Measurements from ENCODE around the gene PRPSAP2.

The PRPSAP2 gene

GRCh38 chr17:18961634-18962493, 103.9 kb downstream of the PRPSAP2 start:
- Mint-ChIP-seq H3K27ac (peak overlapping the region in 1 of 2 donors; percentile 2), H3K9me3 (no peaks in the 10 kb centered on the region), H3K4me1 (peaks cover 36% of the 10 kb centered on the region), H3K4me3 (no peak overlapping the region), H3K27me3 (no peaks in the 10 kb centered on the region)
- peak; percentile 43 for ATAC-seq
- no peak for DNase-seq

- Mint-ChIP-seq H3K27me3 (no peaks in the 10 kb centered on the region), H3K27ac (no peak overlapping the region), H3K4me3 (no peak overlapping the region), H3K4me1 (peaks cover 36% of the 10 kb centered on the region), H3K9me3 (no peaks in the 10 kb centered on the region)
- no peak for ATAC-seq
- DNase-seq = no peak
Measured at GRCh38 chr17:18962494-18962815, 104.5 kb downstream of the PRPSAP2 start.

- no peak overlapping the region for H3K27ac Mint-ChIP-seq
- H3K9me3 Mint-ChIP-seq = no peaks in the 10 kb centered on the region
- peaks cover 36% of the 10 kb centered on the region for H3K4me1 Mint-ChIP-seq
- ATAC-seq = no peak
- H3K4me3 Mint-ChIP-seq = no peak overlapping the region
- no peaks in the 10 kb centered on the region for H3K27me3 Mint-ChIP-seq
- DNase-seq = no peak
Measured at GRCh38 chr17:18963126-18964017, 105.4 kb downstream of the PRPSAP2 start.

GRCh38 chr17:18964018-18964351, 106.1 kb downstream of the PRPSAP2 start:
- DNase-seq = no peak
- Mint-ChIP-seq H3K4me3 (no peak overlapping the region), H3K27ac (no peak overlapping the region), H3K27me3 (no peaks in the 10 kb centered on the region), H3K9me3 (no peaks in the 10 kb centered on the region), H3K4me1 (peaks cover 30% of the 10 kb centered on the region)
- ATAC-seq = no peak

GRCh38 chr17:18964550-18964949, 106.6 kb downstream of the PRPSAP2 start:
- DNase-seq (no peak), ATAC-seq (no peak)
- Mint-ChIP-seq H3K4me1 (peaks cover 33% of the 10 kb centered on the region), H3K27ac (peak overlapping the region in 1 of 2 donors; percentile 34), H3K9me3 (no peaks in the 10 kb centered on the region), H3K4me3 (no peak overlapping the region), H3K27me3 (no peaks in the 10 kb centered on the region)

- H3K4me3 Mint-ChIP-seq = no peak overlapping the region
- H3K27me3 Mint-ChIP-seq = no peaks in the 10 kb centered on the region
- ATAC-seq = no peak
- no peaks in the 10 kb centered on the region for H3K9me3 Mint-ChIP-seq
- H3K4me1 Mint-ChIP-seq = peaks cover 39% of the 10 kb centered on the region
- DNase-seq = no peak
- no peak overlapping the region for H3K27ac Mint-ChIP-seq
Measured at GRCh38 chr17:18965530-18966236, 107.8 kb downstream of the PRPSAP2 start.

GRCh38 chr17:18966831-18967624, 109.1 kb downstream of the PRPSAP2 start:
- no peaks in the 10 kb centered on the region for H3K27me3 Mint-ChIP-seq
- no peaks in the 10 kb centered on the region for H3K9me3 Mint-ChIP-seq
- no peak overlapping the region for H3K4me3 Mint-ChIP-seq
- H3K4me1 Mint-ChIP-seq = peaks cover 25% of the 10 kb centered on the region
- ATAC-seq (no peak), DNase-seq (no peak)
- no peak overlapping the region for H3K27ac Mint-ChIP-seq

- no peaks in the 10 kb centered on the region for H3K27me3 Mint-ChIP-seq
- H3K9me3 Mint-ChIP-seq = no peaks in the 10 kb centered on the region
- no peak overlapping the region for H3K4me3 Mint-ChIP-seq
- peaks cover 18% of the 10 kb centered on the region for H3K4me1 Mint-ChIP-seq
- DNase-seq (no peak), ATAC-seq (no peak)
- H3K27ac Mint-ChIP-seq = peak overlapping the region in 1 of 2 donors; percentile 6
Measured at GRCh38 chr17:18967916-18968315, 110.0 kb downstream of the PRPSAP2 start.

GRCh38 chr17:18968345-18968744, 110.4 kb downstream of the PRPSAP2 start:
- Mint-ChIP-seq H3K27ac (no peak overlapping the region), H3K27me3 (no peaks in the 10 kb centered on the region), H3K4me3 (no peak overlapping the region), H3K9me3 (no peaks in the 10 kb centered on the region), H3K4me1 (peaks cover 15% of the 10 kb centered on the region)
- ATAC-seq (no peak), DNase-seq (no peak)

GRCh38 chr17:18968945-18969887, 111.3 kb downstream of the PRPSAP2 start:
- Mint-ChIP-seq H3K9me3 (no peaks in the 10 kb centered on the region), H3K27ac (no peak overlapping the region)
- ATAC-seq = peak; percentile 13

GRCh38 chr17:18970582-18971480, 112.9 kb downstream of the PRPSAP2 start:
- Mint-ChIP-seq H3K4me1 (peaks cover 27% of the 10 kb centered on the region), H3K4me3 (no peak overlapping the region), H3K27ac (no peak overlapping the region), H3K27me3 (no peaks in the 10 kb centered on the region), H3K9me3 (no peaks in the 10 kb centered on the region)
- DNase-seq = no peak
- no peak for ATAC-seq

More at GRCh38 chr17:18968945-18969887, 111.3 kb downstream of the PRPSAP2 start:
- DNase-seq = no peak
- Mint-ChIP-seq H3K4me3 (no peak overlapping the region), H3K4me1 (peaks cover 16% of the 10 kb centered on the region), H3K27me3 (no peaks in the 10 kb centered on the region)

GRCh38 chr17:18971801-18972200, 113.9 kb downstream of the PRPSAP2 start:
- no peak overlapping the region for H3K27ac Mint-ChIP-seq
- no peak overlapping the region for H3K4me3 Mint-ChIP-seq
- no peaks in the 10 kb centered on the region for H3K9me3 Mint-ChIP-seq
- DNase-seq (no peak), ATAC-seq (no peak)
- H3K27me3 Mint-ChIP-seq = no peaks in the 10 kb centered on the region
- H3K4me1 Mint-ChIP-seq = peaks cover 27% of the 10 kb centered on the region

GRCh38 chr17:18974407-18975149, 116.6 kb downstream of the PRPSAP2 start:
- H3K27ac Mint-ChIP-seq = no peak overlapping the region
- H3K27me3 Mint-ChIP-seq = no peaks in the 10 kb centered on the region
- no peaks in the 10 kb centered on the region for H3K9me3 Mint-ChIP-seq
- ATAC-seq (peak; percentile 66), DNase-seq (no peak)
- H3K4me3 Mint-ChIP-seq = no peak overlapping the region
- H3K4me1 Mint-ChIP-seq = peaks cover 20% of the 10 kb centered on the region

Data from stimulated activated naive CD8-positive, alpha-beta T cell treated with anti-CD3 and anti-CD28 coated beads, Interleukin-15, amount 100 ng/mL, for 72 hours (primary cell).